ENCODE results near the gene RCHY1. TPM values are rescaled to one million over a fixed set of nuclear protein-coding genes. Genes with fewer than 3 reads are reported as not detected.

The RCHY1 gene
- total and polyA plus RNA-seq, 5 donors, result 26.1 to 56.7 (median 49.0) TPM

DNA sequence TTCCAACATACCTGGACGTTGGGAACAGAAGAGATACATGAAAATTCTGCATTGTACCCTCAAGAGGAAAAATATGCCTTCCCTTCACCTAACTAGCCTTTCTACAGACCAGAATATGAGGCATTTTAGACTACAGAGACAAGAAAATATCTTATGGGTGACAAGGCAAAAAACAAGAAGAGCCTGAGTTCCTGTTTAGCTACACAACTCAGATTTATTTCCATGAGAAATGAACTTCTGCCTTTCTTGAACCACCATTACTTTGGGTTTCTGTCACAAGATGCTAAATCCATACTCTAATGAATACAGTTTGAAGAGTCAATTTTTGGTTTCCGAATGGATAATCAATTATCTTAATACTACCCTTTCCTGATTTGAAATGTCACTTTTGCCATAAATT, 18.7 kb downstream of the RCHY1 start:
- no peak overlapping the region for H3K27ac ChIP-seq (ENCODE audit: low read length)
- no peaks in the 10 kb centered on the region for H3K27me3 ChIP-seq (ENCODE audit: control insufficient read depth, insufficient read depth)
- no peaks in the 10 kb centered on the region for H3K9me3 ChIP-seq (ENCODE audit: control insufficient read depth, low read length)
- DNase-seq, result no peak
- WGBS, result 88% methylated on average over 2 of the region's 2 CpGs
- ATAC-seq, result no peak
- no peak overlapping the region for H3K4me3 ChIP-seq (ENCODE audit: low read length)
- peaks cover 3% of the 10 kb centered on the region for H3K4me1 ChIP-seq (ENCODE audit: control insufficient read depth, insufficient read depth, low read length)
- intact Hi-C loops (cut with DNase I), result loop anchor here in 2 of 4 donors (10.0 kb wide), 1 partner anchor 561 kb away; the partner anchor contains the start of gene PARM1 (in 2 of the 2)

DNA sequence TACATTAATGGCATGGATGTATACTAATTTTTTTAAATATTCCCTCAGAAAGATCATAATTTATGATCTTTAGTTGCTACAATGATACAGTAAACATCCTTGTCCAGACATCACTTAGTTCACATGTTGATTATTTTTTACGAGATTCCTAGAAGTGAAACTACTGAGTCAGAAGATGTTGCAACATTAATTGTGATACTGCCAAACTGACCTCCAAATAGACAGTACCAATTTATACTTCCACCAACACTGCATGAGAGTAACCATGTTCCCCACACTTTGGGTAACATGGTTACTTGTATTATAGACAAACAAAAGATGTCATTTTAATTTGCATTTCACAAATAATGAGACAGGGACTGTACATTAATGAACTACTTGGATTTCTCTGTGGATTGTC, 19.6 kb downstream of the RCHY1 start:
- WGBS, result 29% methylated on average over 1 of the region's 1 CpG
- no peak overlapping the region for H3K27ac ChIP-seq (ENCODE audit: low read length)
- intact Hi-C loops (cut with DNase I), result loop anchor here in 2 of 4 donors (10.0 kb wide), 1 partner anchor 560 kb away; the partner anchor contains the start of gene PARM1 (in 2 of the 2)

DNA sequence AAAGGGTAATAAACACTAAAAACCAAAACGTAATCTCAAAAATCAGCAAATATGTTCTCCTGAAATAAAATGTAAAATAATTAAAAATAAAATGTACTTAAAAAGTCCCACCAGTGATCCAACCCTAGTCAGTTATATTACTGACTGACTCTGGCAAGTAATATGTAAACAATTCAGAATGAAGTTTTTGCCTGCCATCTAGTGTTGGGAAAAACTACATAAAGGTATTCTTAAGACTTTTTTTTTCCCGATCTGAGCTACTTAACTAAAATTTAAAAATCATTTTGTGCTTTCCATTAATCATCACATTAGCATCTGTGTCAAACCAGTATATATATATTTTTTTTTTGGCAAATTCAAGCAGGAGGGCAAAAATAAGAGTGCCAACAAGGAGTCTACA, 24.0 kb downstream of the RCHY1 start:
- WGBS, result 62% methylated on average over 2 of the region's 2 CpGs
- Histone ChIP-seq H3K27me3 (ENCODE audit: control insufficient read depth, insufficient read depth) (no peaks in the 10 kb centered on the region), H3K4me1 (ENCODE audit: control insufficient read depth, insufficient read depth, low read length) (no peaks in the 10 kb centered on the region), H3K27ac (ENCODE audit: low read length) (no peak overlapping the region), H3K4me3 (ENCODE audit: low read length) (no peak overlapping the region), H3K9me3 (ENCODE audit: control insufficient read depth, low read length) (no peaks in the 10 kb centered on the region)
- DNase-seq, result no peak
- ATAC-seq, result no peak
- intact Hi-C loops (cut with DNase I), result loop anchor here in 2 of 4 donors (10.0 kb wide), 1 partner anchor 555 kb away; the partner anchor contains the start of gene PARM1 (in 2 of the 2)

More for the DNA sequence above, 19.6 kb downstream of the RCHY1 start:
- ATAC-seq (peak; percentile 75 to 78), DNase-seq (no peak)
- no peak overlapping the region for H3K4me3 ChIP-seq (ENCODE audit: low read length)
- no peaks in the 10 kb centered on the region for H3K27me3 ChIP-seq (ENCODE audit: control insufficient read depth, insufficient read depth)
- peaks cover 3% of the 10 kb centered on the region for H3K4me1 ChIP-seq (ENCODE audit: control insufficient read depth, insufficient read depth, low read length)
- H3K9me3 ChIP-seq (ENCODE audit: control insufficient read depth, low read length), result no peaks in the 10 kb centered on the region

GRCh38 chr4:75484190-75484589, 30.0 kb downstream of the RCHY1 start:
- intact Hi-C loops (cut with DNase I), result no loop called here
- no peak overlapping the region for H3K4me3 ChIP-seq (ENCODE audit: low read length)
- WGBS, result 56% methylated on average over 4 of the region's 4 CpGs
- no peaks in the 10 kb centered on the region for H3K4me1 ChIP-seq (ENCODE audit: control insufficient read depth, insufficient read depth, low read length)
- no peaks in the 10 kb centered on the region for H3K27me3 ChIP-seq (ENCODE audit: control insufficient read depth, insufficient read depth)
- peak in 2 of 3 donors; percentile 22 to 71 for DNase-seq
- no peak overlapping the region for H3K27ac ChIP-seq (ENCODE audit: low read length)
- no peaks in the 10 kb centered on the region for H3K9me3 ChIP-seq (ENCODE audit: control insufficient read depth, low read length)
- ATAC-seq, result peak in 1 of 2 donors; percentile 38

- DNase-seq (no peak), ATAC-seq (no peak)
- intact Hi-C loops (cut with DNase I), result no loop called here
- H3K27me3 ChIP-seq (ENCODE audit: control insufficient read depth, insufficient read depth), result no peaks in the 10 kb centered on the region
- WGBS, result 89% methylated on average over 3 of the region's 3 CpGs
- H3K9me3 ChIP-seq (ENCODE audit: control insufficient read depth, low read length), result no peaks in the 10 kb centered on the region
- H3K4me3 ChIP-seq (ENCODE audit: low read length), result no peak overlapping the region
- H3K27ac ChIP-seq (ENCODE audit: low read length), result no peak overlapping the region
- no peaks in the 10 kb centered on the region for H3K4me1 ChIP-seq (ENCODE audit: control insufficient read depth, insufficient read depth, low read length)
Measured at GRCh38 chr4:75477201-75477600, 37.0 kb downstream of the RCHY1 start.

DNA sequence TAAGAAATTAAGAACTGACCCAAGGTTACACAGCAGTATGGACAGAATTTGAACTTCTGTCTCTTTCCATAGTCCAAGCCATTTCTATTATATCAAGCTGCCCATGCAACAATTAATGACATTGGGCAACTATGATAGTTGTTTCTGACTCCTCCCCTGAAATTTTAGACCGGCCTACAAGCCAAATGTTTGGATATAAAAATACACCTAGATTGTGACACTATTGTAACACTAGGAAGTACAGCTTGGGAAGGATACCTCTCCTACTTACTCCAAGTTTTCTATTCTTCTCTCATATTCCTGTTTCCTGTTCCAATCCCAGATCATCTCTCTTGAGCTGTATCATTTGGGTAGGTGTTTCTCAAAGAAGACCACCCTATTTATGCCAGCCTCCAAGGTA, 43.5 kb downstream of the RCHY1 start:
- no peak overlapping the region for H3K4me3 ChIP-seq (ENCODE audit: low read length)
- no peaks in the 10 kb centered on the region for H3K4me1 ChIP-seq (ENCODE audit: control insufficient read depth, insufficient read depth, low read length)
- intact Hi-C loops (cut with DNase I), result no loop called here
- ATAC-seq, result no peak
- WGBS, result 98% methylated on average over 1 of the region's 1 CpG
- no peak overlapping the region for H3K27ac ChIP-seq (ENCODE audit: low read length)
- DNase-seq, result no peak
- H3K27me3 ChIP-seq (ENCODE audit: control insufficient read depth, insufficient read depth), result no peaks in the 10 kb centered on the region
- no peaks in the 10 kb centered on the region for H3K9me3 ChIP-seq (ENCODE audit: control insufficient read depth, low read length)

DNA sequence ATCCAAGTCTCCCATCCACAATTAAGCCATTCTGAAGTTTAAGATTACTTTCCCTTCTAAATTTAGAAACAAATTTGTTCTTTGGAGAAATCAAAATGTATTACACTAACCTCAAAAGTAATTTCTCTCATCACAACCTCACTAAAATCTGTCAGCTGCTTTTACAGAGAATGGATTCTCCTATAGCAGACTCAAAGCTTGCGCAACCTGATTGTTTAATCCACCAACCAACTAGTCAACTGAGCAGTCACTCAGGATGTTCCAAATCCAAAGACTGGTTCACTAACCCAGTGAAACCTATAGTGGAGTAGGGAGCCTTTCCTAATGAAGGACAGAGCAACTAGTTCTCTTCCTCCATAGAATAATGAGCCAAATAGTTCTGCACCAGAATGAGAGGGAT, 44.3 kb downstream of the RCHY1 start:
- ATAC-seq (no peak), DNase-seq (no peak)
- H3K27me3 ChIP-seq (ENCODE audit: control insufficient read depth, insufficient read depth), result no peaks in the 10 kb centered on the region
- WGBS, result 98% methylated on average over 1 of the region's 1 CpG
- no peaks in the 10 kb centered on the region for H3K9me3 ChIP-seq (ENCODE audit: control insufficient read depth, low read length)
- no peak overlapping the region for H3K4me3 ChIP-seq (ENCODE audit: low read length)
- H3K27ac ChIP-seq (ENCODE audit: low read length), result no peak overlapping the region
- H3K4me1 ChIP-seq (ENCODE audit: control insufficient read depth, insufficient read depth, low read length), result no peaks in the 10 kb centered on the region
- intact Hi-C loops (cut with DNase I), result loop anchor here in 1 of 4 donors (5.0 kb wide), 1 partner anchor 593 kb away; no protein-coding TSS in a partner anchor

GRCh38 chr4:75457365-75457764, 56.8 kb downstream of the RCHY1 start:
- Histone ChIP-seq H3K27ac (ENCODE audit: low read length) (no peak overlapping the region), H3K4me1 (ENCODE audit: control insufficient read depth, insufficient read depth, low read length) (no peaks in the 10 kb centered on the region), H3K4me3 (ENCODE audit: low read length) (no peak overlapping the region), H3K27me3 (ENCODE audit: control insufficient read depth, insufficient read depth) (no peaks in the 10 kb centered on the region), H3K9me3 (ENCODE audit: control insufficient read depth, low read length) (no peaks in the 10 kb centered on the region)
- 80% methylated on average over 3 of the region's 3 CpGs for WGBS
- intact Hi-C loops (cut with DNase I), result no loop called here
- no peak for ATAC-seq
- no peak for DNase-seq

GRCh38 chr4:75434105-75434504, 80.1 kb downstream of the RCHY1 start:
- Histone ChIP-seq H3K4me1 (ENCODE audit: control insufficient read depth, insufficient read depth, low read length) (no peaks in the 10 kb centered on the region), H3K4me3 (ENCODE audit: low read length) (no peak overlapping the region), H3K9me3 (ENCODE audit: control insufficient read depth, low read length) (no peaks in the 10 kb centered on the region), H3K27me3 (ENCODE audit: control insufficient read depth, insufficient read depth) (no peaks in the 10 kb centered on the region), H3K27ac (ENCODE audit: low read length) (no peak overlapping the region)
- ATAC-seq (no peak), DNase-seq (no peak)
- 64% methylated on average over 2 of the region's 2 CpGs for WGBS
- intact Hi-C loops (cut with DNase I), result no loop called here

GRCh38 chr4:75432683-75433082, 81.5 kb downstream of the RCHY1 start:
- Histone ChIP-seq H3K9me3 (ENCODE audit: control insufficient read depth, low read length) (no peaks in the 10 kb centered on the region), H3K4me3 (ENCODE audit: low read length) (no peak overlapping the region), H3K27me3 (ENCODE audit: control insufficient read depth, insufficient read depth) (no peaks in the 10 kb centered on the region), H3K4me1 (ENCODE audit: control insufficient read depth, insufficient read depth, low read length) (no peaks in the 10 kb centered on the region), H3K27ac (ENCODE audit: low read length) (no peak overlapping the region)
- intact Hi-C loops (cut with DNase I), result no loop called here
- DNase-seq (no peak), ATAC-seq (no peak)

GRCh38 chr4:75429208-75429607, 85.0 kb downstream of the RCHY1 start:
- H3K27ac ChIP-seq (ENCODE audit: low read length), result no peak overlapping the region
- H3K4me3 ChIP-seq (ENCODE audit: low read length), result no peak overlapping the region
- no peak for ATAC-seq
- DNase-seq, result no peak
- H3K4me1 ChIP-seq (ENCODE audit: control insufficient read depth, insufficient read depth, low read length), result no peaks in the 10 kb centered on the region
- intact Hi-C loops (cut with DNase I), result no loop called here
- WGBS, result 53% methylated on average over 1 of the region's 1 CpG
- H3K9me3 ChIP-seq (ENCODE audit: control insufficient read depth, low read length), result no peaks in the 10 kb centered on the region
- H3K27me3 ChIP-seq (ENCODE audit: control insufficient read depth, insufficient read depth), result no peaks in the 10 kb centered on the region

Data from right cardiac atrium (tissue), 5 donors.